HG02623 (cell line): Measurements from ENCODE around the gene COL27A1.

ENCODE experiments used
- ATAC-seq: cut with Tn5 transposase; IDR thresholded peaks from one replicate; pipeline ENCODE4 v1.9.1; 2021; ENCODE audit warnings: moderate library complexity; ENCODE audit not compliant: unreplicated experiment

The COL27A1 gene

GRCh38 chr9:114281473-114282103, 126.3 kb downstream of the COL27A1 start:
- ATAC-seq, result no peak

- no peak for ATAC-seq
Observed at GRCh38 chr9:114282104-114282485, 126.8 kb downstream of the COL27A1 start.

DNA sequence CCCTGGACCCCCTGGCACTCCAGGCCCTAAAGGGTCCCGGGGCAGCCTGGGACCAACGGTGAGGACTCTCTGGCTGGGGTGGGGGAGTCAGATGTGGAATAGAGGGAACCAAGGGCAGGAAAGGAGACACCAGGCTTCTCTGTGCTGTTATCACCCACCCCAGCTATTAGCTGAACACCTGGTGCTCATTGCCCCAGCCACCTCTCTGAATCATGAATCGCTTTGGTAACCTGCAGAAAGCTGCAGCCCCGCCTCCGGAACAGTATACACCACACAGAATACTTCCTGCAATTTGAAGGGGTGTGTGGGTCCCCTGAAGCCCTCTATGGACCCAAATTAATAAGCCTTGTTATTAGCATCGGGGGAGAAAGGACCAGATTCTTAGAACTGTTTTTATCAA, 127.2 kb downstream of the COL27A1 start:
- ATAC-seq, result no peak

- ATAC-seq, result no peak
Observed at GRCh38 chr9:114282926-114283325, 127.6 kb downstream of the COL27A1 start.

DNA sequence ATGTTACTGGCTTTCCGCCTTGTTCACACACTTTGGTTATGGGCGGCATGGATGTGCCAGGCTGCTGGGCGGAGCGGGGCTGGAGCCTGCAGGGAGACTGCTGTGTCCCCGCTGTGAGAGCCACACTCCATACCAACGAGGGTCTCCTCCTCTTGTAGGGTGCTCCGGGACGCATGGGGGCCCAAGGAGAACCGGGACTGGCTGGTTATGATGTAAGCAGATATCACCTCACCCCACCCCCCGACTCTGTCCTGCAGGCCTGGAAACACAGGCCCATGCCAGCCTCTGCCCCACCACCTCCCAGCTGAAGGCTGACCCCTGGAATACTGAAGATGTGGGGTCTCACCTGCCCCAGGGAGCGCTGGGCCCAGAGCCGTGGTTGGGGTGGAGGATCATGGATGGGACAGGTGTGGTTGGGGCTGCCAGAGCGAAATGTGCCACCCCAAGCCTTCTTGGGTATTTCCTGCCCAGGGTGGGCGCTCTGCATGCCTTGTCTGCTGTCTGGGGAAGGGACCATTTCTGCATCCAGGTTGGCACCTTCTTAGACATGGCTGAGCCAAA, 128.3 kb downstream of the COL27A1 start:
- no peak for ATAC-seq

DNA sequence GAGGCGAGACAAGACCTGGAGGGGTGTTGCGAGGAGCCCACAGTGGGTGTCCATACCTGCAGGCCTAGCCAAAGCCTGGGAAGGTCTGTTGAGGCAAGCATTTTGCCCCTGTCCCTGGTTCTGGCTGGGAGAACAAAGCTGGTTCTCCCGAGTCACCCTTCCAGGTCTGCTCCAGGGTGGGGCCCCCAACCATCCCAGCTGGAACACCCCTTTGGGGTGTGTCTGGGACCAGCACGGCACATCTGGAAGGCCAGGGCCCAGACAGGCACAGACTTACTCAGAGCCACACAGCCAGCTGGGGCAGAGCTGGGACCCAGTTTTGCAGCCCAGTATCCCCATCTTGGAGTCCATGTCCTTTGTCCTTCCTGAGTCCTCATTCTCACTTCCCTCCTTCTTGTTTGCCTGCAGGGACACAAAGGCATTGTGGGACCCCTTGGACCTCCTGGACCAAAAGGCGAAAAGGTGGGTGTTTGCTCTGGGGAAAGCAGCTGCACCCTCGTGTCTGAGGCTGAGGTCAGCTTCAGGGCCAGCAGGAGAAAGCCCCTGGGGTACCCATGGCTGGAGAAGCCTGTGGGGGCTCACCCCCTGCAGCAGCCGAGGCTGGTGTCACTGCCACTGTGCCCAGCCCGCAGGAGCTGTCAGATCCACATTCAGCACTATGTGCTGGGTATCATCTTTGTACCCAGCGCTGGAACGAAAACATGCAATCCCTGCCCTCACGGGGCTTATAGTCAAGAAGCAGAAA, 129.2 kb downstream of the COL27A1 start:
- no peak for ATAC-seq

DNA sequence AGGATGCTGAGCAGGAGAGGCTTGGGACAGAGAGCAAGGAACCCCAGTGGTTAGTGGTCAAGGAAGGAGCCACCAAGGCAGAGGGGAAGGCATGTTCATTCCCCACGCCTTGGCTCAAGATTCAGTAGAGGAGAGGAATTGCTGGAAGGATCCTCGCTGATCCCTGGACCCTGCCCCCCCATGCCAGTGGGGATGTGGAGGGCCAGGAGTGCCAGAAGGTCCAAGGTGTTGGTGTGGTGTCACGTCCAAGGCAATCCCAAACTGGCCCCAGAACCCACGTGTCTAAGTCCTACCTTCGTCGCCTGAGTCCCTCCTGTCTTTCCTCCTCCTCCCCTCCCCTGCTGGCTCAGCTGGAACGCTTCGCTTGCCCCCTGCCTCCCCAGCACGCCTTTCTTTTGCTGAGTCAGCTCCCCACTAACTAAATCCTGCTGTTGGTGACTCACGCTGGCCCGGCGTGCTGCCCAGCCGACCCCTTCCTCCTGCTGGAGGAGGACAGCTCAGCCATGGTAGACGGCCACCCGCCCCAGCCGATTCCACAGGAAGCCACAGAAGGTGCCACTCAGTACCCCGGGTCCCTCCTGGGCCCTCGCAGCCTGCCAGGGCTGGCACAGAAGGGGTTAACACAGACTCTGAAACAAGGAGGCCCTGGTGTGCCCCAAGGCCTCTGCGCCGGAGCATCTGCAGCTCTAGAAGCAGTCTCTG, 130.0 kb downstream of the COL27A1 start:
- no peak for ATAC-seq

DNA sequence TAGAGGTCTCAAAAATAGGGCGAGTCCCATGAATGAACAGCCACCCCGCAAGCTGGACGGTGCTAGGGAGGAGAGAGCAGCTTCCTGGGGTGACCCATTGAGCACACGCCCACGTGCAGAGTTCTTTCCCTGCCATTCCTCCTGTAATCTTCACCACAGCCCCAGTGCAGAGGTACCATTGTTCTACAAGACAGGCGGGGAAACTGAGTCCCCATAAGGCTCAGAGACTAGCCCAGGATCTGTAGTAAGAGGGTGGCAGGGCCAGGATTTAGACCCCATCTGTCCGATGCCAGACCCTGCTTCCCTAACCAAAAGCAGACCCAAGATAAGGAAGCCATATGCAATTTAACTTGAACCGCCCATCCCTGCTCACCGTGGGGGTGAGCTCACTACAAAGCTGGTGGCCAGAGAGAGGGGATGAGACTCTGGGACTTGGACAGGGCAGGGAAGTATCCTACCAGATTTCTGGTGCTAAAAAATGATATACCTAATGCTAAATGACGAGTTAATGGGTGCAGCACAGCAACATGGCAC, 130.9 kb downstream of the COL27A1 start:
- ATAC-seq, result no peak

- ATAC-seq, result no peak
Observed at GRCh38 chr9:114287001-114287762, 131.8 kb downstream of the COL27A1 start.

DNA sequence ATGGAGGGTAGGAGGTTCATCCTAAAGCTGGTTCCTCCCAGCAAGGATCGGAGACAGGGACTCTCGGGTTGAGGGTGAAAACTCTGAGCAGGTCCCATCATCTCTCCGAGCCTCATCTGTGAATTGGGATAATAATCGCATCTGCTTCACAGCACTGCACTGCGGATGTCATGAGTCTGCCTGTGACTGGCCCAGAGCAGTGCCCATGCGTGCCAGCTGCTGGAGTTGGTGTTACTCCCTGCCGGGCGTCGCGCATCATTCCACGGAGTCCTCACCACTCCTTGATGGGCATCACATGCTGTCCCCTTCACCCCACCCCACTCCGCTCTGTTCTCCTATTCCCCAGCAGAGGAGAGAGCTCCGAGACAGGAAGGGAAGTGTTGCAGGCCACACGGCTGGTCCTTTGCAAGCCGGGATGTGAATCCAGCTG, 132.4 kb downstream of the COL27A1 start:
- ATAC-seq, result no peak

GRCh38 chr9:114288193-114289091, 133.1 kb downstream of the COL27A1 start:
- ATAC-seq, result no peak

GRCh38 chr9:114289106-114289505, 133.8 kb downstream of the COL27A1 start:
- ATAC-seq, result no peak

DNA sequence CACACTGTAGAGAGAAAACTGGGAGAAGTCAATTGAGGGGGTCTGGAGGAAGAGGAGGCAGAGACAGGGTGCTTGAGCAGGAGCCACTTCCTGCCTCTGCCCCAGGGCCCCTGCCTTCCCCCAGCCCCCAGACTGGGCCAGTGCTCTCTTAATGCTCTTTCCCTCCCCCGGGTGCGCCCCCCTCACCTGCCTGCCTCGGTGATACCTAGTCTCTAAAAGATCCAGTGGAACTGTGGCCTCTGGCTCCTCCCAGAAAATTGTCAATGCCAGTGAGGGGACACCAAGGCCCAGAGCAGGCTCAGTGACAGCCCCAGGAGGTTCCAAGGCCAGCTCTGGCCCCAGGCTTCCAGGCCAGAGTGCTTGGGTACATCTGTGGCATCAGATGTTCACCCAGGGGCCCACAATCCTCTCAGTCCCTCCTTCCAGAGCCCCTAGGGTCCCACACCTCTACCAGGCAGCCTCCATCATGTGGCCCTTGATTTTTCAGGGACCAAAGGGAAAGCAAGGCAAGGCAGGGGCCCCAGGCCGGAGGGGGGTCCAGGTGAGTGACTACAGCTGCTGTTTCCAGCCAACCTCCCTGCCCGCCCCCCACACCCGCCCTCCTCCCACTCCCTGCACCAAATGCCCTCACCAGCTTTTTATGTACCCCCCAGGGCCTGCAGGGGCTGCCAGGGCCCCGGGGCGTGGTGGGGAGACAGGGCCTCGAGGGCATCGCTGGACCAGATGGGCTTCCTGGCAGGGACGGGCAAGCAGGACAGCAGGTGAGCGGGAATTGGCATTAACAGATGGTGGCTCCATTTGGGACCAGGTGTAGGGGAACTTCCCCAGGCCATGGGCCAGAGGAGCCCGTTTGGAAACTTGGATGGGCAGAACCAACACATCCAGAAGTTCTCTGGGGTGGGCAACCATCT, 134.5 kb downstream of the COL27A1 start:
- ATAC-seq, result no peak

DNA sequence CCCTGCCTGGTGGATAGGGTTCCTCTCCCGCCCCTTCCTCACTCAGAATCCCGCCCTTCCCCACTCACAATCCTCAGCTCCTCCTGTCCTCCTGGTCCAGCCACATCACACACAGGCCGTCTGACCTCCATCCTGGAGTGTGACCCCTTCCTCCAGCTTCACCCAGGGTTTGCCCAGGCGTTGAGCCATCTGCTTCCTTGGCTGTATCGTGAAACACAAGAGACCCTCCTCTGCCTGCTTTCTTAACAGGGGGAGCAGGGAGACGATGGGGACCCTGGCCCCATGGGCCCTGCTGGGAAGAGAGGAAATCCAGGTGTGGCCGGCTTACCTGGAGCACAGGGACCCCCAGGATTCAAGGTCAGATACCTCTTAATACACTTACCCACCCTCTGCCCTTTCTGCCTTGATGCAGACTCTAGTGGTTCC, 135.2 kb downstream of the COL27A1 start:
- no peak for ATAC-seq

- no peak for ATAC-seq
Observed at GRCh38 chr9:114291064-114291474, 135.7 kb downstream of the COL27A1 start.

DNA sequence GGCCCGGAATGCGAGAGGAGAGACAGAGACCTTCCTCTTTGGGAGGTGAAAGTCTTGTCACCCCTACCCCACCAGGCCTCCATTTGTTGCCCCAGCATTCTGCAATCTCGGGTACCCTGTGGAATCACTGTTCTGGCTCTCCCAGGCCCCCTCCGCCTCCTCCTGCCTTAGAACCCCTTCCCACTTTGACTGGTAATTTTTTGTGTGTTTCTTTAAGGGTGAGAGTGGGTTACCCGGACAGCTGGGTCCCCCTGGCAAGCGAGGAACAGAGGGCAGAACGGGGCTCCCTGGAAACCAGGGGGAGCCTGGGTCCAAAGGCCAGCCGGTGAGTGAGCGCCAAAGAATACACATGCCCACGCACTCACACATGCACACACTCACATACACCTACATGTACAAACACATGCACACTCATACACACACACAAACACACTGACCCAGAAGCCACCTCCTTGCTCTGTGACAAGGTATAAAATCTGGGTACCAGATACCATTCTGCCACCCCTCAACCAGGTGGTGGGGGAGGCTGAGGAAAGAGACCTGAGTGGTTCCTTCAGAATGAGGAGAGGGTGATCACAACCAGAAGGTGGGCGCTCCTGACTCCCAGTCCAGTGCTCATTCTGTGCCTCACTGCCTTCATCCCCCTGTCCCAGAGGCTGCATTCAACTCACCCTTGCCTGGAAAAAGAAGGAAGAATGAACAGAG, 136.7 kb downstream of the COL27A1 start:
- ATAC-seq, result no peak

DNA sequence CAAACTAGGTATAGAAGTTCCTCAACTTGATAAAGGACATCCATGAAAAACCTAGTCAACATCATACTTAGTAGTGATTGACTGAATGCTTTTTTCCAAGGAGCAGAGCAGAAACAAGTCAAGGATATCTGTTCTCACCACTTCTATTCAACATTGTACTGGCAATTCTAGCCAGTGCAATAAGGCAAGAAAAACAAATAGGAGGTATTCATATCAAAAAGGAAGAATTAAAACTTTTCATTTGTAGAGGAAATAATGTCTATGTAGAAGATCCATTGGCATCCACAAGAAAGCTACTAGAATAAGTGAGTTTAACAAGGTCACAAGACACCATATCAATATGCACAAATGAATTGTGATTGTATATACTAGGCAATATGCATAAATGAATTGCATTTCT, 139.3 kb downstream of the COL27A1 start:
- ATAC-seq, result no peak

- no peak for ATAC-seq
Observed at GRCh38 chr9:114296338-114296737, 141.0 kb downstream of the COL27A1 start.
